OCI-LY7 (cell line): ENCODE measurements around the gene IGSF3.

Experiments
- EZH2phosphoT487 ChIP-seq: fragments of 200-600 bp; sonication (generic); IDR thresholded peaks from 2 replicates; pipeline ENCODE4 v1.6.1; 2018; ENCODE audit warnings: low read depth, borderline replicate concordance, mild to moderate bottlenecking, mixed run types, antibody characterized with exemption, low read length, moderate library complexity, mixed read lengths
- TF ChIP-seq, protein P1 (sequence below): fragments of 200-600 bp; sonication (generic); conservative IDR thresholded peaks from 2 replicates; pipeline ENCODE4 v1.5.1; 2014; ENCODE audit warnings: mild to moderate bottlenecking, antibody characterized with exemption, low read length, moderate library complexity, mixed read lengths

GRCh38 chr1:116697548-116698243 is 30.2 kb upstream of the IGSF3 start:
- TF ChIP-seq, protein P1, sequence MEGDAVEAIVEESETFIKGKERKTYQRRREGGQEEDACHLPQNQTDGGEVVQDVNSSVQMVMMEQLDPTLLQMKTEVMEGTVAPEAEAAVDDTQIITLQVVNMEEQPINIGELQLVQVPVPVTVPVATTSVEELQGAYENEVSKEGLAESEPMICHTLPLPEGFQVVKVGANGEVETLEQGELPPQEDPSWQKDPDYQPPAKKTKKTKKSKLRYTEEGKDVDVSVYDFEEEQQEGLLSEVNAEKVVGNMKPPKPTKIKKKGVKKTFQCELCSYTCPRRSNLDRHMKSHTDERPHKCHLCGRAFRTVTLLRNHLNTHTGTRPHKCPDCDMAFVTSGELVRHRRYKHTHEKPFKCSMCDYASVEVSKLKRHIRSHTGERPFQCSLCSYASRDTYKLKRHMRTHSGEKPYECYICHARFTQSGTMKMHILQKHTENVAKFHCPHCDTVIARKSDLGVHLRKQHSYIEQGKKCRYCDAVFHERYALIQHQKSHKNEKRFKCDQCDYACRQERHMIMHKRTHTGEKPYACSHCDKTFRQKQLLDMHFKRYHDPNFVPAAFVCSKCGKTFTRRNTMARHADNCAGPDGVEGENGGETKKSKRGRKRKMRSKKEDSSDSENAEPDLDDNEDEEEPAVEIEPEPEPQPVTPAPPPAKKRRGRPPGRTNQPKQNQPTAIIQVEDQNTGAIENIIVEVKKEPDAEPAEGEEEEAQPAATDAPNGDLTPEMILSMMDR, result no peak
- no peak for TF ChIP-seq EZH2phosphoT487
